Neural crest cell (in vitro differentiated cells): ENCODE results near the gene NOP14. TPM values are rescaled to one million over a fixed set of nuclear protein-coding genes. Genes with fewer than 3 reads are reported as not detected.

Source experiments
- DNase-seq: peaks from one replicate; pipeline ENCODE4 v3.0.0; 2021; ENCODE audit warnings: low read depth, mixed read lengths, low spot score
- H3K27ac Mint-ChIP-seq: one replicate; pipeline ENCODE4 v1.8.0; 2021; ENCODE audit warnings: mild to moderate bottlenecking, mixed read lengths; ENCODE audit not compliant: unreplicated experiment
- H3K27me3 Mint-ChIP-seq: 2 replicates; pipeline ENCODE4 v1.8.0; 2021; ENCODE audit warnings: low read depth, mild to moderate bottlenecking, mixed read lengths
- H3K36me3 Mint-ChIP-seq: 2 replicates; pipeline ENCODE4 v1.8.0; 2021; ENCODE audit warnings: low read depth, mild to moderate bottlenecking, mixed read lengths
- H3K4me1 Mint-ChIP-seq: 2 replicates; pipeline ENCODE4 v1.8.0; 2021; ENCODE audit warnings: mixed read lengths
- H3K4me3 Mint-ChIP-seq: one replicate; pipeline ENCODE4 v1.8.0; 2021; ENCODE audit warnings: mild to moderate bottlenecking, mixed read lengths
- H3K9me3 Mint-ChIP-seq: 2 replicates; pipeline ENCODE4 v1.8.0; 2021; ENCODE audit warnings: mixed read lengths
- total RNA-seq: library from RNA; stranded (reverse); gene quantifications from 2 replicates; pipeline ENCODE4 v1.2.1, GENCODE V29; 2021
- TF ChIP-seq, protein P1 (sequence below): fragments of 200-600 bp; sonication (generic); conservative IDR thresholded peaks from 2 replicates; pipeline ENCODE4 v1.5.0; 2021; ENCODE audit warnings: antibody characterized with exemption, mild to moderate bottlenecking

Gene NOP14
- total RNA-seq, 1 donor from 2014 or later: 46.6 TPM

DNA sequence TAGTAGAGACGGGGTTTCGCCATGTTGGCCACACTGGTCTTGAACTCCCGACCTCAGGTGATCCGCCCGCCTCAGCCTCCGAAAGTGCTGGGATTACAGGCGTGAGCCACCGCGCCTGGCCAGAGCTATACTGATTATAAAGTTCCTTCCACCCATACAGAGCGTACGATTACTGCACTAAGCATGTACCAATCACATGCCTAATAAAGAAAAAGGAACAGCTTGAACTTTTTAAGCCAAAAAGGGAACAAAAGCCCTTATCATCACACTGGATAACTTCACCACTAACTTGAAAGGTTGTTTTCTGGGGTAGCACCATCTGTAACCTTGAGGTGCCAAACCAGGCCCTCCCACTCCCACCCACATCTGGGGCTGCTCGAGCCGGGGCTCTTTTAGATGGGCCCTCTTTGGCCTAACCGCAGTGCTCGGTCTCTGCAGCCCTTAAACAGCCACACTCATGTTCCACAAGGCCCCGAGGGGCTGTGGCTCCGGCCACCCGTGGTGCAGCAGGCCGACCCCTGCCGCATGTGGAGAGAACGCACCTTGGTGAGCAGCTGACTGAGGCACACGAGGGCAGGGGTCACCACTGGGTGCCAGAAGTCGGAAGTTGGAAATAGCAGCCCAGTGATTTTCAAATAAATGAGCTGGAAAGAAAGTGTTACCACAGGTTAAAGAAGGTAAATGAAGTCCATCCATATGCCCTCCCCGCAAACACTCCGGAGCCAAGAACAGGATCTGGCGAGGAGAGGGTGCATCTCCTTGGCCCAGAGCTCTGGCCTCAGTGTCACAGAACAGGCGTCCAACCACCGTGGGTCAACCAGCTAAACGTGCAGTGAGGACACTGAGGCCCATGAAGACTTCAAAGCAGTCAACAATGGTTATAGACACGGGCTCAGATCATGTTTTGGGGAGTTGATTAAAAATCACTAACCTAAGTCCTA lies 18.4 kb downstream of the NOP14 start:
- H3K36me3 Mint-ChIP-seq: peaks cover 8% of the 10 kb centered on the region

DNA sequence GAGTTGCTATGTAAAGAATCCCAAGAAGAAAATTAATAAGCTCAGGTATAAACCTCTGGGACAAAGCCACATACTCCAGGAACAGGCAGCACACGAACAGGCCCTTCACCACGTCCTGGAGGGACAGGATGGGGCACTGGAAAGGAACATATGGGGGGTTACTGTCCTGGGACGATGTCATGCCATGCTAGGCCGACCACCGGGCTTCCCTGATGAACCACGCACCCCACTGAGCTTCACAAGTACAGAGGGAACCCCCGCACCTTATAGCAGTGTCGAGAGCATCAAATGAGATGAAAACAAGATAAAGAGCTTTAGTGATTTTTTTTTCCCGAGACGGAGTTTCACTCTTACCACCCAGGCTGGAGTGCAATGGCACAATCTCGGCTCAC lies 19.1 kb downstream of the NOP14 start:
- TF ChIP-seq, protein P1, sequence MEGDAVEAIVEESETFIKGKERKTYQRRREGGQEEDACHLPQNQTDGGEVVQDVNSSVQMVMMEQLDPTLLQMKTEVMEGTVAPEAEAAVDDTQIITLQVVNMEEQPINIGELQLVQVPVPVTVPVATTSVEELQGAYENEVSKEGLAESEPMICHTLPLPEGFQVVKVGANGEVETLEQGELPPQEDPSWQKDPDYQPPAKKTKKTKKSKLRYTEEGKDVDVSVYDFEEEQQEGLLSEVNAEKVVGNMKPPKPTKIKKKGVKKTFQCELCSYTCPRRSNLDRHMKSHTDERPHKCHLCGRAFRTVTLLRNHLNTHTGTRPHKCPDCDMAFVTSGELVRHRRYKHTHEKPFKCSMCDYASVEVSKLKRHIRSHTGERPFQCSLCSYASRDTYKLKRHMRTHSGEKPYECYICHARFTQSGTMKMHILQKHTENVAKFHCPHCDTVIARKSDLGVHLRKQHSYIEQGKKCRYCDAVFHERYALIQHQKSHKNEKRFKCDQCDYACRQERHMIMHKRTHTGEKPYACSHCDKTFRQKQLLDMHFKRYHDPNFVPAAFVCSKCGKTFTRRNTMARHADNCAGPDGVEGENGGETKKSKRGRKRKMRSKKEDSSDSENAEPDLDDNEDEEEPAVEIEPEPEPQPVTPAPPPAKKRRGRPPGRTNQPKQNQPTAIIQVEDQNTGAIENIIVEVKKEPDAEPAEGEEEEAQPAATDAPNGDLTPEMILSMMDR: no peak
- no peaks in the 10 kb centered on the region for H3K27me3 Mint-ChIP-seq
- H3K9me3 Mint-ChIP-seq: no peaks in the 10 kb centered on the region
- peaks cover 8% of the 10 kb centered on the region for H3K36me3 Mint-ChIP-seq
- H3K27ac Mint-ChIP-seq: peak overlapping the region; percentile 83
- no peak for DNase-seq
- H3K4me1 Mint-ChIP-seq: no peaks in the 10 kb centered on the region
- peak overlapping the region; percentile 41 for H3K4me3 Mint-ChIP-seq

More for the DNA sequence above, 18.4 kb downstream of the NOP14 start:
- Mint-ChIP-seq H3K27ac (no peak overlapping the region), H3K9me3 (no peaks in the 10 kb centered on the region), H3K4me3 (no peak overlapping the region), H3K4me1 (no peaks in the 10 kb centered on the region), H3K27me3 (no peaks in the 10 kb centered on the region)
- no peak for DNase-seq
- TF ChIP-seq, protein P1: no peak

DNA sequence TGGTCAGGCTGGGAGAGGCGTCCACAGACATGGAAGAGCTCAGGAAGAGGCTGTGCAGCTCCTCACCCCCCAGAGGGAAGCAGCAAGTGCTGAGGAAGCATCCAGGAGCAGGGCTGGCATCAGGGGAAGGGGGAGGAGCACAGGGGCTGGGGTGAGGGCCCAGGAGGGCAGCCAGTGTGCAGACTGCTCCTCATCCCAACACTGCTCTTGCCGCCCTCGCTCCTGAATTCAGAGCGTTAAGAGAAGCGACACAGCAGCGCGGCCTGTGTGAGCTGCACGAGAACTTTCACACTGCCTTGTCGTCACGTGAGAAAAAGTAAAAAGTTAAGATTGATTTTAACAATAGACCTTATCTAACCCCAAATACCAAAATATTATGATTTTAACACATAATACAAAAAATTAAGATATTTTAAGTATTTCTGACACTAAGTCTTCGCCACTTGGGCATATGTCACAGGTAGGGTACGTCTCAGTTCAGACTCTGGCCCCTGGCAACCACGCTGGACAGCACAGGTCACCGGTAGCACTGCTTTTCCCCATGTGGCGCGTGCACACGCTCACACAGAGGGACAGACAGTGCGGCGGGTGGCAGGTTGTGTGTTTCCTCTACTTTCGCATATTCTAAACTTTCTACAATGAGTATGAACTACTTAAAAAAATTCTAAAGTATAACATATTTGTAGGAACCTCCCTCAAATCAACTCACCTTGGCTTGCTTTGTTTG lies 19.7 kb downstream of the NOP14 start:
- Mint-ChIP-seq H3K4me3 (peak overlapping the region; percentile 41), H3K36me3 (peaks cover 8% of the 10 kb centered on the region), H3K27me3 (no peaks in the 10 kb centered on the region), H3K9me3 (no peaks in the 10 kb centered on the region), H3K27ac (no peak overlapping the region), H3K4me1 (no peaks in the 10 kb centered on the region)
- no peak for DNase-seq
- TF ChIP-seq, protein P1: no peak

DNA sequence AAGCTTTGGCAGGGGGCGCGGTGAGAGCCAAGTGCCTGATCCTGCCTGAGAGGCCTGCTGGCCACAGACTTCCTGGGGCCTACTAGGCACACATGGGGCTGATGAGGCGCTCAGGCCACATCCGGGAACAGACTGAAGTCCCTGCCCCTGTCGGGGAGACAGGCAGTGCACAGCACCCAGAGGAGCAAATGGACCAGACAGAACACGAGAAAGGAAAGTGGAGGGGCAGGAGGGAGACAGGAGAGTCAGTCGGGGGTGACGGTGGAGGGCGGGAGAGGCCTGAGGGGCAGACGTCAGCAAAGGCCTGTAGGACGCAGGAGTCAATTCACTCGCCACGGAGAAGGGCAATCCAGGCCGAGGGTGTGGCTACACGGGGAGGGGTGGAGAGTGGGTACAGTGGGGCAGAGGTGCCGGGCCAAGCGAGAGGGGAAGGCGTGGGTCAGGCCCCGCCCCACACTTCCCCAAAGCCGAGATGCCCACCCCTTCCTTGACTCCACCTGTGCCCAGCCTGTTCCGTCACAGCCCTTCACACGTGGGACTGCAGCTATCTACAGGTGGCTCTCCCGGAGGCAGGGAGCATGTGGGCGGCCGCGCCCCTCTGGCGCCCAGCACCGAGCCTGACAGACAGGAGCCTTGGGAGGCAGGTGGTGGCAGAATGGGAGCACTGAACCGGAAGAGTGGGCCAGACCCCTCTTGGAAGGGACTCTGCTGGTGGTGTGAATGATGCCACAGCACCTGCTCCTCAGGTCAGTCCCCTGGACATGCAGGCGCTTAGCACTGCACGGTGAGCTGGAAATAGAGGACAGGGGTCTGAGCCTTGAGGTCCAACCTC lies 20.5 kb downstream of the NOP14 start:
- DNase-seq: no peak
- Mint-ChIP-seq H3K4me1 (no peaks in the 10 kb centered on the region), H3K27ac (peak overlapping the region; percentile 50), H3K27me3 (no peaks in the 10 kb centered on the region), H3K4me3 (no peak overlapping the region), H3K9me3 (no peaks in the 10 kb centered on the region), H3K36me3 (peaks cover 8% of the 10 kb centered on the region)
- TF ChIP-seq, protein P1: no peak

DNA sequence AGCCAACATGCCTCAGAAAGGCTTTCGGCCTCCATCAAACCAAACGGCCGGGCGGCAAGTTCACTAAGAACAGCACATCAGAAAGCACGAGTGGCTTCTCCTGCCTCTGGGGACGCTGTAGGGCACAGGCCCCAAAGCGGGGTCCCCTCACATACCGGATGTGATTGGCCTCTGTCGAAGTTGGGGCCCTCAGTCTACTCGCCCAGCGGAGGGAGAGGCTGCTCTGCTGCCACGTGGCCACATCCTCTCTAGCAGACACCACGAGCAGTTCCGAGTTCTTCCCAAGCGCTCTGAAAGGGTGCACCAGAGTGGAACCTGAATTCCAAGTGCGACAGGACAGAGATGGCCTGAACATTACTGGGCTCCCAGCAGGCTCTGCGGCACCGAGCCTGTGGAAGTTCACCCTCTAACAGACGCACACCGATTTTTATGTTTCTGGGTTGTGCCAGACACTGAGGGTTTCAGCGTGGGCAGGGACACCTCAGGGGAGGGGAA lies 21.1 kb downstream of the NOP14 start:
- Mint-ChIP-seq H3K27me3 (no peaks in the 10 kb centered on the region), H3K4me3 (no peak overlapping the region), H3K27ac (peak overlapping the region; percentile 50), H3K9me3 (no peaks in the 10 kb centered on the region), H3K36me3 (peaks cover 8% of the 10 kb centered on the region), H3K4me1 (peaks cover 1% of the 10 kb centered on the region)
- TF ChIP-seq, protein P1: no peak
- DNase-seq: no peak
